Measurements from ENCODE around the gene DVL1.

The DVL1 gene

DNA sequence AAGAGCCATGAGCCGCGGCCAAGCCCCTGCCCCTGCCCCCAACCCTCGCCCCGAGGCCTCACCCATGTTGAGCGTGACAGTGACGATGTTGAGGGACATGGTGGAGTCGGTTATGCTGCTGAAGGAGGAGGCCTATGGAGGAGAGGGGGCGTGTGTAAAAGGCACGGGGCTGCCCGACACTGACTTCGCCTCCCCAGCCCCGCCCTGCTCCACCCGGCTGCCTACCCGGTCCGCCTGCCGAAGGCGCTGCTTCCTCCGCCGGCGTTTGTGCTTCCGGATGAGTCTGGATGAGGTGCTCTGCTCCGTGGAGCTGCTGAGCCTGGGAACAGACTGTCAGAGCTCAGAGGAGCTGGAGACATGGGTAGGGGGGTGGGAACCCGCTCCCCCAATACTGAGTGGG is 9.0 kb downstream of the DVL1 start:
- DNase-seq: no peak

DNA sequence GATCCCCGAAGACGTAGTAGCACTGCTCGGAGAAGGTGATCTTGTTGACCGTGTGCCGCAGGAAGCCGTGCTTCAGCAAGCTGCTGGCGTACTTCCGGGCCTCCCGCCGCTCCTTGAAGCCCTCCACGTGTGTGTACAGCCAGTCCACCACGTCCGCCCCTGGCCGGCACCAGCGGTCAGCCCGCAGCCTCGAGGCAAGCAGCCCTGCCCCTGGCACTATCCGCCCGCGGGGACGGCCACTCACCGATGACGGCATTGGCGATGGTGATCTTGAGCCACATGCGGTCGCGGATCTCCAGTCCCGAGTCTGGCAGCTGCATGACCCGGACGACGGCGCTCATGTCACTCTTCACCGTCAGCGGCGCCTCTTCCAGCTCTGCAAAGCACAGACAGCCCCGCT is 10.9 kb downstream of the DVL1 start:
- DNase-seq: no peak

DNA sequence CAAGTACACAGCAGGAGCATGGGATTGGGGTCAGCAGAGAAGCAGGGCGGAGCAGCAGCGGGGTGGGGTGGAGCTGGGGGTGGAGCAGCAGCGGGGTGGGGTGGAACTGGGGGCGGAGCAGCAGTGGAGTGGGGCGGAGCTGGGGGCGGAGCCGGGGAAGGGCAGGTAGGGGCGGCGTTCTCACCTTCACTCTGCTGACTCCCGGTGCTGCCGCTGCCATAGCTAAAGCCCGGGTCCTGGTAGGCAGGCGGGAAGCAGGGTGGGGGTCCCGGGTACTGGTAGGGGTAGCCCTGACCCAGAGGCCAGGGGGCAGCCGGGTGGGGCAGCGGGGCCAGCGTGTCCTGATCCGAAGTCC is 11.4 kb downstream of the DVL1 start:
- DNase-seq: no peak

DNA sequence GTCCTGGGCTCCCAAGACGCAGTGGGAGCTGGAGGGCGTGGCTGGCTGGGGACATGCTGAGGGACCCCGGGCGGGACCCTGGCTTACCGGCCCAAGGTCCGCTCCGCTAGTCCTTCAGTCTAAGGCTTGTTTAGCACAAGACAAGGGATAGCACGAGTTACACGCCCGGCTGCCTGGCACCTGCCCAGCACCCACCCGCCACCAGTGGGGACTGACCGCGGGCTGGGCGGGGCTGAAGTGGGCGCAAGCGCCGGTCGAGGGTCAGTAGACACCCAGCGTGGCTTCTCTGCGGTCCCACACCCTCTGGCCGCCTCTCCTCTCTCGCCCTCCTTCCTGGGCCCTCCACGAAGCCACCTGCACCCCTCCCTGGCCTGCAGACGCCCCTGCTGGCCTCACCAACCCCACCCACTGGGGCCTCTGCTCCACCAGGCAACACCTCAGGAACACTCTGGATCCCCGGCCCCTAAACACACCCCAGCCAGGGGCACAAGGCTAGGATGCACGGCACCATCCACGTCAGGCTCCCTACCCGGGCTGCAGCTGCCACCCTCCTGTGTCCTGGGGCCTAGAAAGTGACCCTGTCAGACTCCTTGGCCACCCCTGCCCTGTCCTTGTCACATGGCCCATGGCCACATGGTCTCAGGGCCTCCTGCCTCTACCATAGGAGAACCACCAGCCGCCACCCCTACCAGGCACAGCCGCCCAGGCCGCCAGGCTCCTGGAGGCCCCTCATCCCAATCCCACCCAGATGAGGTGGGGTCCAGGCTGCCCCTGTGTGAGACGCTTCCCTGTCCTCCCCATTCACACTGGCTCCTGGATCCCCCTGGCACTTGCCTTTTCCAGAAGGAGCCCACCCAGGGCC is 12.1 kb downstream of the DVL1 start:
- no peak for DNase-seq

DNA sequence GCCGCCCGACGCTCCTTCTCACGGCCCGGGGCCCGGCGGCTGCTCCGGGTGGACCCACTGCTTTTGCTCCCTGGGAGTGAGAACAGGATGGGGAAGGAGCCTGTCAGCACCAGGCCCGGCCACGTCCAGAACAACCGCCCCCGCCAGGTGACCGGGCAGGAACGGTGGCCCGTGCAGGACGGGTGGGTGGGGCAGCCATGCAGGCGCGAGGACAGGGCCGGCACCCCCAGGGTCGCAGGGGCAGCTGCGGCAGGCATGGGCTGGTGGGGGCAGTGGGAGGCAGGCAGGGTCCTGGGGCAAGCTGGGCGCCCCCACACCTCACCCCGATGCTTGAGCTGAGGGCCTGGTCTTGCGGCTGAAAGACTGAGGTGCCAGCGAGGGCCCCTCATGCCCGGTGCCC is 12.8 kb downstream of the DVL1 start:
- no peak for DNase-seq

DNA sequence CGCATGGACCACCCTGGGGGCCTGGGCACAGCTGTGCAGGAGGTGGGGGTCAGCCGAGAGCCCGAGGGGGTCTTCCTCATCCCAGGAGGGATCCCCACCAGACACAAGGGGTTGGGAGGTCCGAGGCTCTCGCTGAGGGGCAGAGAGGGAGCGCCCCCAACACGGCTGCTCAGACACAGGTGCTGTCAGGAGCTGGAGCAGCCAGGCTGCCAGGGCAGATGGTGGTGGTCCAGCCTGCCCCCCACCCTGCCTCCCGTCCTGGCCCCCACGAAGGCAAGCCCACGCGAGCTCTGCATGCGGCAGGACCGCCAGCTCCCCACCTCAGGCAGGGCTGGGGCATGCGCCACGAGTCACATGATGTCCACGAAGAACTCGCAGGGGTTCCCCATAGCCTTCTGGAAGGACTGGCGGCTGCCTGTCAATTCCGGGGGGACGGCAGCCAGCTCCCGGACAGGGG is 13.4 kb downstream of the DVL1 start:
- DNase-seq: no peak

DNA sequence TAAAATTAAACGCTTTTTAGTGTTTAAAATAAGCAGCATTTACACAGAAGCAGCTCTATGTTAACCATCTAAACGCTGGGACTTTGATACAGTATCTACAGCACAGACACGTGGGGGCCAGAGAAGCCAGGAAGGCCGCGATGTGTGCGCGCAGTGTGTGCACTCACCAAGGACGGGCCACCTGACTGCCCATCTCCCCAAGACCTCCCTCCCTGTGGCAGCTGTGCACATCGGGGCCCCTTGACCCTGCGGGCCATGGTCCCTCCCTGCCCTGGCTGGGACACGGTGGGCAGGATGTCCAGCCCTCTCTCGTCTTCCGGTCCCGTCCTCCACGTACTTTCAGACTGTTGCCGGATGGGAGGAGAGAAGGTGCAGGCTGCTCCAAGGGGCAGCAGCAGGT is 13.9 kb downstream of the DVL1 start:
- no peak for DNase-seq

DNA sequence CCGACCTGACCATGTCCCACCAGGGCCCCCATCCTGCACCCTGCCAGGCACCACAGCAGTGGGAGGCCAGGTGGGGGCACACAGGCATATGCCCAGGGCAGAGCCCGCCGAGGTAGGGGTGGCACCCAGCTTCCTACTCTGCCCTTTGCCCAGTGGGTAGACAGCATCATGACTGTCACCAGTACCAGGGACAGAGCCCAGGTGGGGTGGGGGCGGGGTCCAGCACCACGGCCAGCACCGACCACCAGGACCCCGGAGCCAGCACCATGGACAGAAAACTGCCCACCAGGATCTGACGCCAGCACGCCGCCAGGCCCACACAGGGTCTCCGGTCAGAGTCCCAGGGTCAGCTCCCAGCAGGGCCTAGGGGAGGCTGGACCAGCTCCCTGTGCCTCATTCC is 14.4 kb downstream of the DVL1 start:
- DNase-seq: no peak

DNA sequence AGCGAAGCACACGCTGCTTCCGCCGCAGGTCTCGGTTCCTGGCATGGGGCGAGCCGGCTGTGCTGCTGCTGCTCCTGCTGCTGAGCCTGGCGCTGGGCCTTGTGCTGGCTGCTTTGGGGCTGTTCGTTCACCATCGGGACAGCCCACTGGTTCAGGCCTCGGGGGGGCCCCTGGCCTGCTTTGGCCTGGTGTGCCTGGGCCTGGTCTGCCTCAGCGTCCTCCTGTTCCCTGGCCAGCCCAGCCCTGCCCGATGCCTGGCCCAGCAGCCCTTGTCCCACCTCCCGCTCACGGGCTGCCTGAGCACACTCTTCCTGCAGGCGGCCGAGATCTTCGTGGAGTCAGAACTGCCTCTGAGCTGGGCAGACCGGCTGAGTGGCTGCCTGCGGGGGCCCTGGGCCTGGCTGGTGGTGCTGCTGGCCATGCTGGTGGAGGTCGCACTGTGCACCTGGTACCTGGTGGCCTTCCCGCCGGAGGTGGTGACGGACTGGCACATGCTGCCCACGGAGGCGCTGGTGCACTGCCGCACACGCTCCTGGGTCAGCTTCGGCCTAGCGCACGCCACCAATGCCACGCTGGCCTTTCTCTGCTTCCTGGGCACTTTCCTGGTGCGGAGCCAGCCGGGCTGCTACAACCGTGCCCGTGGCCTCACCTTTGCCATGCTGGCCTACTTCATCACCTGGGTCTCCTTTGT is 15.5 kb downstream of the DVL1 start:
- no peak for DNase-seq

DNA sequence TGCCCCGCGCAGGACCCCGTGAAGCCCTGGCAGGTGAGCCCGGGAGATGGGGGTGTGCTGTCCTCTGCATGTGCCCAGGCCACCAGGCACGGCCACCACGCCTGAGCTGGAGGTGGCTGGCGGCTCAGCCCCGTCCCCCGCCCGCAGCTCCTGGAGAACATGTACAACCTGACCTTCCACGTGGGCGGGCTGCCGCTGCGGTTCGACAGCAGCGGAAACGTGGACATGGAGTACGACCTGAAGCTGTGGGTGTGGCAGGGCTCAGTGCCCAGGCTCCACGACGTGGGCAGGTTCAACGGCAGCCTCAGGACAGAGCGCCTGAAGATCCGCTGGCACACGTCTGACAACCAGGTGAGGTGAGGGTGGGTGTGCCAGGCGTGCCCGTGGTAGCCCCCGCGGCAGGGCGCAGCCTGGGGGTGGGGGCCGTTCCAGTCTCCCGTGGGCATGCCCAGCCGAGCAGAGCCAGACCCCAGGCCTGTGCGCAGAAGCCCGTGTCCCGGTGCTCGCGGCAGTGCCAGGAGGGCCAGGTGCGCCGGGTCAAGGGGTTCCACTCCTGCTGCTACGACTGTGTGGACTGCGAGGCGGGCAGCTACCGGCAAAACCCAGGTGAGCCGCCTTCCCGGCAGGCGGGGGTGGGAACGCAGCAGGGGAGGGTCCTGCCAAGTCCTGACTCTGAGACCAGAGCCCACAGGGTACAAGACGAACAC is 16.3 kb downstream of the DVL1 start:
- no peak for DNase-seq

DNA sequence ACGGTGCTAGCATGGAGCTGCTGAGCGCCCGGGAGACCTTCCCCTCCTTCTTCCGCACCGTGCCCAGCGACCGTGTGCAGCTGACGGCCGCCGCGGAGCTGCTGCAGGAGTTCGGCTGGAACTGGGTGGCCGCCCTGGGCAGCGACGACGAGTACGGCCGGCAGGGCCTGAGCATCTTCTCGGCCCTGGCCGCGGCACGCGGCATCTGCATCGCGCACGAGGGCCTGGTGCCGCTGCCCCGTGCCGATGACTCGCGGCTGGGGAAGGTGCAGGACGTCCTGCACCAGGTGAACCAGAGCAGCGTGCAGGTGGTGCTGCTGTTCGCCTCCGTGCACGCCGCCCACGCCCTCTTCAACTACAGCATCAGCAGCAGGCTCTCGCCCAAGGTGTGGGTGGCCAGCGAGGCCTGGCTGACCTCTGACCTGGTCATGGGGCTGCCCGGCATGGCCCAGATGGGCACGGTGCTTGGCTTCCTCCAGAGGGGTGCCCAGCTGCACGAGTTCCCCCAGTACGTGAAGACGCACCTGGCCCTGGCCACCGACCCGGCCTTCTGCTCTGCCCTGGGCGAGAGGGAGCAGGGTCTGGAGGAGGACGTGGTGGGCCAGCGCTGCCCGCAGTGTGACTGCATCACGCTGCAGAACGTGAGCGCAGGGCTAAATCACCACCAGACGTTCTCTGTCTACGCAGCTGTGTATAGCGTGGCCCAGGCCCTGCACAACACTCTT is 17.0 kb downstream of the DVL1 start:
- no peak for DNase-seq

DNA sequence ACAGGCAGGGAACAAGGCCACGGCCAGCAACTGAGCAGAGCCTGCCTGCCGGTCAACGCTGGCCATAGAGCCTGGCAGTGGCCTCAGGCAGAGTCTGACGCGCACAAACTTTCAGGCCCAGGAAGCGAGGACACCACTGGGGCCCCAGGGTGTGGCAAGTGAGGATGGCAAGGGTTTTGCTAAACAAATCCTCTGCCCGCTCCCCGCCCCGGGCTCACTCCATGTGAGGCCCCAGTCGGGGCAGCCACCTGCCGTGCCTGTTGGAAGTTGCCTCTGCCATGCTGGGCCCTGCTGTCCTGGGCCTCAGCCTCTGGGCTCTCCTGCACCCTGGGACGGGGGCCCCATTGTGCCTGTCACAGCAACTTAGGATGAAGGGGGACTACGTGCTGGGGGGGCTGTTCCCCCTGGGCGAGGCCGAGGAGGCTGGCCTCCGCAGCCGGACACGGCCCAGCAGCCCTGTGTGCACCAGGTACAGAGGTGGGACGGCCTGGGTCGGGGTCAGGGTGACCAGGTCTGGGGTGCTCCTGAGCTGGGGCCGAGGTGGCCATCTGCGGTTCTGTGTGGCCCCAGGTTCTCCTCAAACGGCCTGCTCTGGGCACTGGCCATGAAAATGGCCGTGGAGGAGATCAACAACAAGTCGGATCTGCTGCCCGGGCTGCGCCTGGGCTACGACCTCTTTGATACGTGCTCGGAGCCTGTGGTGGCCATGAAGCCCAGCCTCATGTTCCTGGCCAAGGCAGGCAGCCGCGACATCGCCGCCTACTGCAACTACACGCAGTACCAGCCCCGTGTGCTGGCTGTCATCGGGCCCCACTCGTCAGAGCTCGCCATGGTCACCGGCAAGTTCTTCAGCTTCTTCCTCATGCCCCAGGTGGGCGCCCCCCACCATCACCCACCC is 17.9 kb downstream of the DVL1 start, which contains the start of gene TAS1R3:
TSS of gene TAS1R3 (plus strand) at position 213 of the 898 bp plus-strand sequence. CDS start at position 279, 66 bp downstream.
- no peak for DNase-seq

DNA sequence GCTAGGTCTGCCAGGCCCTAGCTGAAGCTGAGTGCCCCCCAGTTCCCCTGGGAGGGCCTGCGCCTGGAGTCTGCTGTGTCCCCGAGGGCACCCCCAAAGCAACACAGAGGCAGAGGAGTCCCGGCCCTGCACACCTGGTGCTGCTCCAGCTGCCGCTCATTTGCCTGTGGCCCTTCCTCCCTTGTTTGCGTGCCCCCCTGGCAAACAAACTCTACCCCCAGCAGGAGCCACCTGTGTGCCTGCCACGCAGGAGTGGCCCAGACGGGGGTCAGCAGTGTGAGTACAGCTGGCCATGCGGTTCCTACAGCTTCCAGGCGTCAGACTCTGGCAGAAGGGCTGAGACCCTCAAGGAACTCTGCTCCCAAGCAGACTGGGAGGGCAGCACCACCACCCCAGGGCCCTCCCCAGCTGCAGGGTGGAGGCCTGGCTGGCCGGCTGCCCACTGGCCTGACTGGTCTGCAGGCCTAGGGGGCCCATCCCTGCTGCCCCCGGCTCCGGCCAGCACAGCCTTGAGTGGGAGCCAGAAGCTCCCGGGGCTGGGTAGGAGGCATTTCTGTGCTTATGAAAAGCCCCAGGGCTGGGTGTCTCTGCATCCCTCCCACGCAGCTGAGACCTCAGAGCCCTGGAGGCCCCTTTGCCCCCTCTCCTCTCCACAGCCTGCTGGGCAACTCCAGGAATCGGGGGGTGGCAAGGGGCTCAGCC is 18.7 kb downstream of the DVL1 start:
- DNase-seq: no peak

DNA sequence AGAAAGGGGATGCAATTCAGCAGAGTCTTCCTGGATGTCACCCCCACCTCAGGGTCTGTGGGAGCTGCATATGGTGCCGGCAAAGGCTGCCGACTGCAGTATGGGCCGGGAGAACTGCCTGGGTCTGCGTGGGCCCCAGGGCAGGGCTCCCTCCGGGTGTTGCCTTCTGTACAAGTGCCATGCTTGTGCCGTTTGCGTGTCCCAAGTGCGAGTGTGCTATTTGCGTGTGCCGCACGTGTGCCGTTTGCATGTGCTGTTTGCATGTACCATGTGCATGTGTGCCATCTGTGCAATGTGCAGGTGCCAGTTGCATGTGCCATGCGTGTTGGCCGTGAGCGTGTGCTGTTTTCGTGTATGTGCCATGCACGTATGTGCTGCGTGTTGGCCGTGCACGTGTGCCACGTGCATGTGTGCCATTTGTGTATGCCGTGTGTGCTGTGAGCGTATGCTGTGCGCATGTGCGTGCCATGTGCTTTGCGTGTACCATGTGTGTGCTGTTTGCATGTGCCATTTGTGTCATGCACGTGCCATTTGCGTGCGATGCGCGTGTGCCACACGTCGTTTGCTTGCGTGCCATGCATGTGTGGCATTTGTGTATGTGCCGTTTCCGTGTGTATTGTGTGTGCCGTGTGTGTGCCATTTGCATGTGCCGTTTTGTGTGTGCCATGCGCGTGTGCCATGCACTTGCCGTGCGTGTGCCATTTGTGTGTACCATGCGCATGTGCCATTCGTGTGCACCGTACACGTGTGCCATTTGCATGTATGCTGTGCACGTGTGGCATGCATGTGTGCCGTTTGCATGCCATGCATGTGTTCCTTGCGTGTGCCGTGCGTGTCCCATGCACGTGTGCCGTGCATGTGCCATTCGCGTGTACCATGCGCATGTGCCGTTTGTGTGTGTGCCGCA is 19.7 kb downstream of the DVL1 start:
- DNase-seq: no peak

DNA sequence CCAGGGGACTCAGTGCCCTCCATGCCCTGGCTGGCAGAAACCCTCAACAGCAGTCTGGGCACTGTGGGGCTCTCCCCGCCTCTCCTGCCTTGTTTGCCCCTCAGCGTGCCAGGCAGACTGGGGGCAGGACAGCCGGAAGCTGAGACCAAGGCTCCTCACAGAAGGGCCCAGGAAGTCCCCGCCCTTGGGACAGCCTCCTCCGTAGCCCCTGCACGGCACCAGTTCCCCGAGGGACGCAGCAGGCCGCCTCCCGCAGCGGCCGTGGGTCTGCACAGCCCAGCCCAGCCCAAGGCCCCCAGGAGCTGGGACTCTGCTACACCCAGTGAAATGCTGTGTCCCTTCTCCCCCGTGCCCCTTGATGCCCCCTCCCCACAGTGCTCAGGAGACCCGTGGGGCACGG is 21.0 kb downstream of the DVL1 start:
- DNase-seq: no peak

DNA sequence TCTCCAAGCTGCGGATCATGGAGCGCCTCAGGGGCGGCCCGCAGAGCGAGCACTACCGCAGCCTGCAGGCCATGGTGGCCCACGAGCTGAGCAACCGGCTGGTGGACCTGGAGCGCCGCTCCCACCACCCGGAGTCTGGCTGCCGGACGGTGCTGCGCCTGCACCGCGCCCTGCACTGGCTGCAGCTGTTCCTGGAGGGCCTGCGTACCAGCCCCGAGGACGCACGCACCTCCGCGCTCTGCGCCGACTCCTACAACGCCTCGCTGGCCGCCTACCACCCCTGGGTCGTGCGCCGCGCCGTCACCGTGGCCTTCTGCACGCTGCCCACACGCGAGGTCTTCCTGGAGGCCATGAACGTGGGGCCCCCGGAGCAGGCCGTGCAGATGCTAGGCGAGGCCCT is 21.9 kb downstream of the DVL1 start:
- no peak for DNase-seq

DNA sequence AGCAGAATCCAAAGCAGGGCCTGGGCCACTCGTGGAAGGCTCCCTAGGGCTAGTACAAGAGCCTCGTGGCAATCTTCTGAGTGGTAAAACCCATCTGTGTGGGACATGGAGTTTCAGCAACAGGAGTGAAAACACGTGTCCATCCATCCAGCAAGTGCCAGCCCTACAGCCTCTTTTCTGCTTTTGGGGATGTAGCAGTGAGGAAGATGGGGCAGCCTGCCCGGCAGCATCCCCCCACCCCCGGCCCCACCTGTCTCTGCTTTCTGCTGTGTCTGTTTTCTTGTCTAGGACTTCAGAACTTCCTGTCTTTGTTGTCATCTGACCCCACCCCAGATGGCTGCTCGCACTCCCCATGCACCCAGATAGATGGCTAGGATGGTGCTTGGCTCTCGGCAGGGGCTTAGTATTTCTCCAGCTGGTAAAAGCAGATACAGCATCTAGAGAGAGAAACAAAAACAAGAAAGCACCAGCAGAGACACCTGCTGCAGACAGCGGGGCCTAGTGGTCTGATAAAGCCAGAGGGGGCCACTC is 23.1 kb downstream of the DVL1 start:
- DNase-seq: no peak

DNA sequence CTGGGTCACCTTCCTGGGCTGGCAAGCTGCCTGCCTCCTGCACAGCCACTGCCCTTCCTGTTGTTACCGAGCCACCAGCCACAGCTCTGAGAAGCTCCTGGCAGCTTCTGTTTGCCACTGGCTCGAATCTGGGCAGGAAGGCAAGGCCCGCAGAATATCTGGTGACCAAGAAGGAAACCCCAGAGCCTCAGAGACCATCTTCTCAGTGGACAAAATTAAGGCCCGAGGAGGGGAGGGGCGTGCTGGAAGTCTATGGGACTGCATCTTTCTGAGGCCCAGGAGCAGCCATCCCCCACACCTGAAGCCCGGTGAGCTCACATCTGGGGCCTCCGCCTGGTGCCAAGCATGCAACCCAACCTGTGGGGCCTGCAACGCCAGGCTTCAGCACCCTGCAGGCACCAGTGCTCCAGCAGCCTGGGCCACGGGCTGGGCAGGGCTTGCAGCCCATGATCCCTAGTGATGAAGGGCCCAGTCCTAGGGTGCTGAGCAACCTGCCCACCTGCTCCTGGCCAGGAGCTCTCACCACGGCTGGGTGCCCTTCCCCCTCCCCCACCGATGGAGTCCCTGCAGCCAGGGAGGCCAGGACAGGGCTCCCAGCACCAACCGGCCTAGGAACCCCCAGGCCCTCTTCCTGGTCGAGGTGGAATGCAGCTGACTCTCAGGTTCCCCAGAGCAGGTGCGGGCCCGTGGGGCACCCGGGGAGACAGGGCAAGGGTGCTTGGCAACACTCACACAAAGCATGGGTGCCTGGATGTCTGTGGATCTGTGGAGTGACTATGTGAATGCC is 23.7 kb downstream of the DVL1 start:
- DNase-seq: no peak
